ENCODE results near the gene ABHD2. TPM values are rescaled to one million over a fixed set of nuclear protein-coding genes. Genes with fewer than 3 reads are reported as not detected.

ABHD2 gene
- total and polyA plus RNA-seq, 9 of the 15 experiments (the other 6 are each of a cell fraction or from before 2014, with no cell fraction given), result 16.9 to 99.8 (median 47.5) TPM

DNA sequence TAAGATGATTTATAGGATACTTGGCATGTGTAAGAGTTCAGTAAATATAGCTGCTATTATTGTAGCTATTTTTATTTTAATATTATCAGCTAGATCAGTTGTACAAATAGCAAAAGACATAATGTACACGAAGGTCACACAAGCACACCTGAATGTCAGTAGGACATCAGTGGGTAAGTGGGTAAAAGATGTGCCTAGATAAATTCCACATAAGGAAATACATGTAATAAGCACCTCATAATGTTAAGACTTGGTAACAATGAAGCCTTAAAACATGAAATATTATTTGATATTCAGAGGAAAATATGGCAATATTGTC lies 41.5 kb downstream of the ABHD2 start:
- H3K4me3 ChIP-seq, result no peak overlapping the region
- H3K9me1 ChIP-seq (ENCODE audit: control insufficient read depth, insufficient read depth, low read length), result no peaks in the 10 kb centered on the region
- peaks cover 7% of the 10 kb centered on the region; the same call in 2 of the 3 replicates for H3K79me2 ChIP-seq (ENCODE audit: control insufficient read depth, insufficient read depth, low read length)
- FAIRE-seq, result no peak
- H2AFZ ChIP-seq (ENCODE audit: low read depth, low read length), result no peak overlapping the region
- no peak for DNase-seq (ENCODE audit: extremely low read depth in 1 of 4, low spot score in 3 of 4)
- no peak overlapping the region for H3K27ac ChIP-seq (ENCODE audit: extremely low read depth, low read depth, low read length)
- POLR2A ChIA-PET, result interaction anchor here (1.0 to 1.9 kb wide), 4 partner anchors 13 to 42 kb away, joined by 3 to 6 read pairs (median 4); partner anchors contain the start of gene ABHD2
- no peak overlapping the region for H3K9ac ChIP-seq (ENCODE audit: insufficient read depth in 1 of 2, low read depth in 2 of 2, low read length in 2 of 2)
- H3K9me3 ChIP-seq (replicated peaks; ENCODE audit: control insufficient read depth, insufficient read depth, low read depth, low read length), result no peaks in the 10 kb centered on the region
- ATAC-seq, result no peak
- H3K4me2 ChIP-seq (ENCODE audit: insufficient read depth, low read length), result no peak overlapping the region
- CTCF ChIA-PET (ENCODE audit: low intra/inter-chr PET ratio), result interaction anchor here (0.6 to 4.8 kb wide), 8 partner anchors 14 to 235 kb away, joined by 3 to 58 read pairs (median 4); no protein-coding TSS in a partner anchor
- H4K20me1 ChIP-seq (replicated peaks; ENCODE audit: control insufficient read depth, insufficient read depth, low read length), result no peaks in the 10 kb centered on the region
- peaks cover 76% of the 10 kb centered on the region for H3K36me3 ChIP-seq (ENCODE audit: control insufficient read depth, insufficient read depth, low read length)
- peaks cover 0 to 18% of the 10 kb centered on the region in 2 experiments; a peak in 2 of 5 replicates for H3K4me1 ChIP-seq (replicated peaks in 1 of 2; ENCODE audit: control insufficient read depth in 2 of 2, insufficient read depth in 2 of 2, low read length in 2 of 2)
- BruUV-seq (replicated peaks), result no TSS peak
- intact Hi-C loops (cut with micrococcal nuclease) (loop anchor here (1.0 to 2.0 kb wide), 2 partner anchors 41 to 72 kb away; partner anchors contain the start of gene ABHD2), in situ Hi-C loops (cut with MboI) (loop anchor here (5.0 kb wide), 1 partner anchor 72 kb away; no protein-coding TSS in a partner anchor)
- TF ChIP-seq SIN3A (IDR thresholded peaks at IDR 0.05; ENCODE audit: borderline replicate concordance in 2 of 2, control insufficient read depth in 1 of 2, low read depth in 2 of 2, low read length in 2 of 2) (no peak), SMAD3 (CRISPR knock-in tag; conservative IDR thresholded peaks at IDR 0.05) (no peak), GTF2A2 (tag; IDR thresholded peaks at IDR 0.05) (no peak), ZC3H8 (IDR thresholded peaks at IDR 0.05) (no peak), BRD9 (IDR thresholded peaks at IDR 0.05; ENCODE audit: low read depth, partially characterized antibody) (no peak), ARID3B (CRISPR knock-in tag; IDR thresholded peaks at IDR 0.05; ENCODE audit: borderline replicate concordance) (no peak), MAFG (tag; conservative IDR thresholded peaks at IDR 0.05) (no peak), ZBTB2 (IDR thresholded peaks at IDR 0.05) (no peak), NFE2 (IDR thresholded peaks at IDR 0.05; ENCODE audit: low read depth) (no peak), U2AF2 (optimal IDR thresholded peaks at IDR 0.05; ENCODE audit: low read depth, low read length) (no peak), SMAD1 (IDR thresholded peaks at IDR 0.05; ENCODE audit: low read depth, low read length, partially characterized antibody) (no peak), STAT5B (CRISPR knock-in tag; IDR thresholded peaks at IDR 0.05) (no peak)
- TF ChIP-seq, protein P1, sequence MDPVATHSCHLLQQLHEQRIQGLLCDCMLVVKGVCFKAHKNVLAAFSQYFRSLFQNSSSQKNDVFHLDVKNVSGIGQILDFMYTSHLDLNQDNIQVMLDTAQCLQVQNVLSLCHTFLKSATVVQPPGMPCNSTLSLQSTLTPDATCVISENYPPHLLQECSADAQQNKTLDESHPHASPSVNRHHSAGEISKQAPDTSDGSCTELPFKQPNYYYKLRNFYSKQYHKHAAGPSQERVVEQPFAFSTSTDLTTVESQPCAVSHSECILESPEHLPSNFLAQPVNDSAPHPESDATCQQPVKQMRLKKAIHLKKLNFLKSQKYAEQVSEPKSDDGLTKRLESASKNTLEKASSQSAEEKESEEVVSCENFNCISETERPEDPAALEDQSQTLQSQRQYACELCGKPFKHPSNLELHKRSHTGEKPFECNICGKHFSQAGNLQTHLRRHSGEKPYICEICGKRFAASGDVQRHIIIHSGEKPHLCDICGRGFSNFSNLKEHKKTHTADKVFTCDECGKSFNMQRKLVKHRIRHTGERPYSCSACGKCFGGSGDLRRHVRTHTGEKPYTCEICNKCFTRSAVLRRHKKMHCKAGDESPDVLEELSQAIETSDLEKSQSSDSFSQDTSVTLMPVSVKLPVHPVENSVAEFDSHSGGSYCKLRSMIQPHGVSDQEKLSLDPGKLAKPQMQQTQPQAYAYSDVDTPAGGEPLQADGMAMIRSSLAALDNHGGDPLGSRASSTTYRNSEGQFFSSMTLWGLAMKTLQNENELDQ (CRISPR knock-in tag; IDR thresholded peaks at IDR 0.05; ENCODE audit: borderline replicate concordance), result no peak
- 85% methylated on average over 1 of the region's 1 CpG for WGBS (ENCODE audit: insufficient coverage, low coverage, missing lambda C conversion rate)
- H3K27me3 ChIP-seq (ENCODE audit: control insufficient read depth in 2 of 2, insufficient read depth in 2 of 2, low read length in 2 of 2), result no peaks in the 10 kb centered on the region
